ENCODE data around the gene INPP5A.

Gene INPP5A

DNA sequence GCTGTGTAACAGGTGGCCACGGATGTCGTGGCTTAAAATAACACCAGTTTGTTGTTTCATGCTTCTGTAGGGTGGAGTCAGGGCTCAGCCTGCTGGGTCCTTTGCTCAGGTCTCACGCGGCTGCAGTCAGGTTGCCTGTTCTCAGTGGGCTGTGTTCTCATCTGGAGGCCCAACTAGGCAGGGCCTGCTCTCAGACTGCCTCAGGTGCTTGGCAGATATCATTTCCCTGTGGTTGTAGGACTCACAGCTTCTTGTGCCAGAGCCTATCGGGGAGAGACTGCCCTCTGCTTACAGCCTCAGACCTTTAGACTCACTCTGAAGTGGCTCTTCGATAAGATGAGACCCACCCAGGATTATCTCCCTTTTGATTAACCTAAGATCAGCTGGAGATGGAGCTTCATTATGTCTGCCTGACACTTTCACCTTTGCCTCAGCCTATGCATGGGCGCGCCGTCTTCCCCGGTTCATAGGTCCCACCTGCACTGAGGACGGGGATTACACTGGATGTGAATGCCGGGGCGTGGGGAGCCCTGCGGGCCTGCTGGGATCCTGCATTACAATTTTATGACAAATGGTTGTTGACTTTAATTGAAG, 55.3 kb downstream of the INPP5A start:
- TF ChIP-seq, protein P1, sequence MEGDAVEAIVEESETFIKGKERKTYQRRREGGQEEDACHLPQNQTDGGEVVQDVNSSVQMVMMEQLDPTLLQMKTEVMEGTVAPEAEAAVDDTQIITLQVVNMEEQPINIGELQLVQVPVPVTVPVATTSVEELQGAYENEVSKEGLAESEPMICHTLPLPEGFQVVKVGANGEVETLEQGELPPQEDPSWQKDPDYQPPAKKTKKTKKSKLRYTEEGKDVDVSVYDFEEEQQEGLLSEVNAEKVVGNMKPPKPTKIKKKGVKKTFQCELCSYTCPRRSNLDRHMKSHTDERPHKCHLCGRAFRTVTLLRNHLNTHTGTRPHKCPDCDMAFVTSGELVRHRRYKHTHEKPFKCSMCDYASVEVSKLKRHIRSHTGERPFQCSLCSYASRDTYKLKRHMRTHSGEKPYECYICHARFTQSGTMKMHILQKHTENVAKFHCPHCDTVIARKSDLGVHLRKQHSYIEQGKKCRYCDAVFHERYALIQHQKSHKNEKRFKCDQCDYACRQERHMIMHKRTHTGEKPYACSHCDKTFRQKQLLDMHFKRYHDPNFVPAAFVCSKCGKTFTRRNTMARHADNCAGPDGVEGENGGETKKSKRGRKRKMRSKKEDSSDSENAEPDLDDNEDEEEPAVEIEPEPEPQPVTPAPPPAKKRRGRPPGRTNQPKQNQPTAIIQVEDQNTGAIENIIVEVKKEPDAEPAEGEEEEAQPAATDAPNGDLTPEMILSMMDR (IDR thresholded peaks at IDR 0.05; ENCODE audit: control extremely low read depth, extremely low read depth, low read depth, missing control alignments), result no peak
- no peak for DNase-seq (ENCODE audit: extremely low spot score)
- ChIA-PET POLR2A (no interaction called here), CTCF (interaction anchor here (1.1 kb wide), 1 partner anchor 21 kb away, joined by 4 read pairs; no protein-coding TSS in a partner anchor)

DNA sequence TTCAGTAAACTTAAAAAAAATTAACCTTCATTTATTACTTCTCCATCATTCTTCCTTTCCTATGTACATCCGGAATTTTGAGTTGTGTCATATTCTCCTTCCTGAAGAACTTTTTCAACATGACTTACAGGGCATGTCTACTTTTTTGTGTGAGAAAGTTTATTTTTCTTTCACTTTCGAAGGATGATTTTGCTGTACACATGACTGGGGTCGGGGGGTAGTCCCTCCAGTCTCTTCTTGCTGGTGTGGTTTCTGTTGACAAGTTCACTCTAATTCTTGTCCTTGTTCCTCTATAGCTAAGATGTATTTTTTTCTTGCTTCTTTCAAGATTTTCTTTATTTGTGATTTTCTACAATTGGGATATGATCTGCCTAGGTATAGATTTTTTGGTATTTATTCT, 55.8 kb downstream of the INPP5A start:
- POLR2A ChIA-PET, result no interaction called here
- TF ChIP-seq, protein P1 (IDR thresholded peaks at IDR 0.05; ENCODE audit: control extremely low read depth, extremely low read depth, low read depth, missing control alignments), result no peak
- CTCF ChIA-PET, result no interaction called here

DNA sequence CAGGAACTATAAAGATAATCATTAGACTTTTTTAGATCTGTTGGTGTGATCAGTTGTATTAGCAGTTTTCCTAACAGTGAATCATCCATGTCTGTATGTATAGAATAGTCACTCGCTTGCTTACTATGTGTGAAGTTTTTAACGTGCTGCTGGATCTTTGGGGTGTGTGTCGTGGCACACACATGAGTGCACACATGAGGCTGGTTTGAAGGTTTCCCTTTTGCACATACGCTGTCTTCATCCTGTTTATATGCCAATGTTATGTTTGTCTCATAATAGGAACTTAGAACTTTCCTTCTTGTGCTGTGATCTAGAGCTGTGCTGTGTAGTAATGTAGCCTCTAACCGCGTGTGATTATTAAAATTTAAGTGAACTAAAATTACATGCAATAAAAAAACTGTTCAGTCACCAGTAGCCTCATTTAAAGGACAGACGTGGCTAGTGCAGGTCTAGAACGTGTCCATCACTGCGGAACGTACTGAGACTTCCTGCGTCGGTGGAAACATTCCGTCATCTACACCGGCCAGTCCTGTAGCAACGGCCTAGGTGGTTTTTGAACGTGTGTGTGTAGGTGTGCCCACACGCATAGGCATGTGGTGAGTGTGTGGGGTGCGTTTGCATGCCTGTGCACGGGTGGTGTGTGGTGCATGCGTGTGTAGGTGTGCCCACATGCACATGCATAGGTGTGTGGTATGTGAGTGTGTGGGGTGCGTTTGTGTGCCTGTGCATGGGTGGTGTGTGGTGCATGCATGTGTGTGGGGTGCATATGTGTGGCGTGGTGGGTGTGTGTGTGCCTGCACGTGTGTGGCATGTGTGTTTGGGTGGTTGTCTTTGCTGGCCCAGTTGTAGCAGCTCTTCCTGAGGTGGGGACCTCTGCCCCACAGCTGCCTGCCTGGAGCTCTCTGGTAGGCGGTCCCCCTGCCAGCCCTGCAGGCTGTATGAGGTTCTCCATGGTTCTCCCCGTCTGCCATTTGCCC, 56.6 kb downstream of the INPP5A start:
- CTCF ChIA-PET, result no interaction called here
- TF ChIP-seq, protein P1 (IDR thresholded peaks at IDR 0.05; ENCODE audit: control extremely low read depth, extremely low read depth, low read depth, missing control alignments), result no peak
- POLR2A ChIA-PET, result no interaction called here
- peak; percentile 81 for DNase-seq (ENCODE audit: extremely low spot score)

More for the DNA sequence above, 55.8 kb downstream of the INPP5A start:
- DNase-seq (ENCODE audit: extremely low spot score), result peak; percentile 85

DNA sequence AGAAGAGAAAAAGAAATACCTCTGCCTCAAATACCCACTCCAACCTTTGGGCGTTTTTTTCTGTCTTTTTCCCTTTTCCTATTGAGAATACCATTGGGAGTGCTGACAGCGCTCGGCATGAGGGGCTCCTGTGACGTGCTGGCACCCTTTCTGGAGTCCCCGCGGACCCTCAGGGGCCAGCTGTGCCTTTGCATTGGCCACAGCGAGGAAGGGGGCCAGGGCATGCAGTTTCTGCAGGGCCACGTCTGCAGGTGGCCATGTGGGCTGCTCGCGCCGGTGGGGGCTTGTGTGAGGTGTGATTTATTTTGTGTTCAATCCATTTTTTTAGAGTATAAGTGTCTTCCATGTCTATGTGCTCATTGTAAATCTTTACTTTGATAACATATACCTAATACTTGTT, 57.4 kb downstream of the INPP5A start:
- TF ChIP-seq, protein P1 (IDR thresholded peaks at IDR 0.05; ENCODE audit: control extremely low read depth, extremely low read depth, low read depth, missing control alignments), result no peak
- POLR2A ChIA-PET, result no interaction called here
- CTCF ChIA-PET, result no interaction called here
- DNase-seq (ENCODE audit: extremely low spot score), result no peak

DNA sequence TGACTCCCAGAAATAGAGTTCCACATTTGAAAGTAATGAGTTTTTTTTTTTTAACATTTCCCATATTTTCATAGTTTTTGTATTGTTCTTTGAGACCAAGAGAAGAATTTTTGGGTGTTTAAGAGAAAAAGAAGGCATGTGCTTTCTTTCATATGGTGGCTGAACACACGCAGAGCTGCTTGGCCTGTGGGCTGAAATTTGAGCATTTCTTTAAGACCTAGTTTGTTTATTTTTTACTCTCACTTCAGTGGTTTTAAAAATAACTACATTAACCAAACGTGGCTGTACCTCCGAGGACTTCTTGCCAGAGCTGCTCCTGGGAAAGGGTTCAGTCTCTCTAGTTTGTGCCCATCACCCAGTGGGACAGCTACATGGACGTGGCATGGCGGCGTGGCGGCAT, 58.3 kb downstream of the INPP5A start:
- TF ChIP-seq, protein P1 (IDR thresholded peaks at IDR 0.05; ENCODE audit: control extremely low read depth, extremely low read depth, low read depth, missing control alignments), result no peak
- POLR2A ChIA-PET, result no interaction called here
- CTCF ChIA-PET, result interaction anchor here (1.3 kb wide), 1 partner anchor 20 kb away, joined by 3 read pairs; no protein-coding TSS in a partner anchor
- DNase-seq (ENCODE audit: extremely low spot score), result no peak

- TF ChIP-seq, protein P1 (IDR thresholded peaks at IDR 0.05; ENCODE audit: control extremely low read depth, extremely low read depth, low read depth, missing control alignments), result no peak
- ChIA-PET POLR2A (no interaction called here), CTCF (interaction anchor here (1.3 kb wide), 1 partner anchor 21 kb away, joined by 3 read pairs; no protein-coding TSS in a partner anchor)
- no peak for DNase-seq (ENCODE audit: extremely low spot score)
Measured at GRCh38 chr10:132596742-132597279, 59.2 kb downstream of the INPP5A start.

Data from GM10248 (cell line).